ENCODE measurements around the gene HK1.

The HK1 gene

GRCh38 chr10:69334302-69335062 lies 56.2 kb downstream of the HK1 start:
- DNase-seq (ENCODE audit: low read depth) = no peak
- H3K4me3 ChIP-seq (ENCODE audit: low read depth, low read length) = no peak overlapping the region
- TF ChIP-seq, protein P1, sequence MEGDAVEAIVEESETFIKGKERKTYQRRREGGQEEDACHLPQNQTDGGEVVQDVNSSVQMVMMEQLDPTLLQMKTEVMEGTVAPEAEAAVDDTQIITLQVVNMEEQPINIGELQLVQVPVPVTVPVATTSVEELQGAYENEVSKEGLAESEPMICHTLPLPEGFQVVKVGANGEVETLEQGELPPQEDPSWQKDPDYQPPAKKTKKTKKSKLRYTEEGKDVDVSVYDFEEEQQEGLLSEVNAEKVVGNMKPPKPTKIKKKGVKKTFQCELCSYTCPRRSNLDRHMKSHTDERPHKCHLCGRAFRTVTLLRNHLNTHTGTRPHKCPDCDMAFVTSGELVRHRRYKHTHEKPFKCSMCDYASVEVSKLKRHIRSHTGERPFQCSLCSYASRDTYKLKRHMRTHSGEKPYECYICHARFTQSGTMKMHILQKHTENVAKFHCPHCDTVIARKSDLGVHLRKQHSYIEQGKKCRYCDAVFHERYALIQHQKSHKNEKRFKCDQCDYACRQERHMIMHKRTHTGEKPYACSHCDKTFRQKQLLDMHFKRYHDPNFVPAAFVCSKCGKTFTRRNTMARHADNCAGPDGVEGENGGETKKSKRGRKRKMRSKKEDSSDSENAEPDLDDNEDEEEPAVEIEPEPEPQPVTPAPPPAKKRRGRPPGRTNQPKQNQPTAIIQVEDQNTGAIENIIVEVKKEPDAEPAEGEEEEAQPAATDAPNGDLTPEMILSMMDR (conservative IDR thresholded peaks at IDR 0.05; ENCODE audit: low read depth, low read length) = no peak

DNA sequence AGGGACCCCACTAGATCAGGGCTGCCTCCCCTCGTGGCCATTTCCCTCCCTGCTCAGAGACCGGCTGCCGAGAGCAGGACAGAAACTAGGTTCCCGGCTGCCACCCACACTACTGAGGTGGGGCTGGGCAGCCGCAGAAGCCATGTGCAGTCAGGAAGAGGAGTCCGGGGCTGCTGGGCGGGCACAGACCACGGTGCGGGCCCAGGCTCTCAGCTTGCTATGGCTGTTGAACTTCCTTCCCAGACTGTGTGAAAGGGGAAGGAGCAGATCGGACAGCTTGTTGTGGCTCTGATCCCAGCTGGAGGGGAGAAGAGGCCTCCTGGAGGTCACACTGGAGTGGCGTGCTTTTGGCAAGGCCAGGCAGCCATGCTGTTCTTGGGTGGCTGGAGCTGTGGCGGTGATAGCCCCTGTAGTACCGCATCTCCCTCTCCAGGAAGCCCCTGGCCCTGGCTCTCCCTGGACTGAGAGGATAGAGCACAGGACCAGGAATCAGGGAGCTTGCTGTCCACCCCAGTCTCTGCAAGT lies 56.8 kb downstream of the HK1 start:
- peak; percentile 85 for DNase-seq (ENCODE audit: low read depth)
- H3K4me3 ChIP-seq (ENCODE audit: low read depth, low read length) = no peak overlapping the region
- TF ChIP-seq, protein P1 (conservative IDR thresholded peaks at IDR 0.05; ENCODE audit: low read depth, low read length) = no peak

DNA sequence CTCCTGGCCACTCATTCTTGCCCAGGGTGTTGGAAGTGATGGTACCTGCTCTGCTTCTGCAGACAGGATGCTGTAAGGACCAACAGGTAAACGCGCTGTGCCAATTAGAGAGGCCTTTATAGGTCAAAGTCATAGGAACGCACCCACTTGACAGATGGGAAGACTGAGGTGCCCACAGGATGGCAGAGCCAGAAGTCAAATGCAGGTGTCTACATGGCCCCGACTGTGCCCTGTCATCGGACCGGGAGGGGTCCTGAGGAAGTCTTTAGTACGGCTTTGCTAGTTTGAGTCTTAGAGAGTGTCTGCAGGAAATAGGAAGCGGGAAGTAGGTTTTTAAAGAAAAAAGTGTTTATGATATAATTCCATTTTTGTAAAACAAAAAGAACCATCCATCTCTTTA lies 57.3 kb downstream of the HK1 start:
- no peak for DNase-seq (ENCODE audit: low read depth)
- TF ChIP-seq, protein P1 (conservative IDR thresholded peaks at IDR 0.05; ENCODE audit: low read depth, low read length) = no peak
- H3K4me3 ChIP-seq (ENCODE audit: low read depth, low read length) = no peak overlapping the region

- TF ChIP-seq, protein P1 (conservative IDR thresholded peaks at IDR 0.05; ENCODE audit: low read depth, low read length) = no peak
- no peak overlapping the region for H3K4me3 ChIP-seq (ENCODE audit: low read depth, low read length)
- no peak for DNase-seq (ENCODE audit: low read depth)
Observed at GRCh38 chr10:69336952-69337295, 58.6 kb downstream of the HK1 start.

DNA sequence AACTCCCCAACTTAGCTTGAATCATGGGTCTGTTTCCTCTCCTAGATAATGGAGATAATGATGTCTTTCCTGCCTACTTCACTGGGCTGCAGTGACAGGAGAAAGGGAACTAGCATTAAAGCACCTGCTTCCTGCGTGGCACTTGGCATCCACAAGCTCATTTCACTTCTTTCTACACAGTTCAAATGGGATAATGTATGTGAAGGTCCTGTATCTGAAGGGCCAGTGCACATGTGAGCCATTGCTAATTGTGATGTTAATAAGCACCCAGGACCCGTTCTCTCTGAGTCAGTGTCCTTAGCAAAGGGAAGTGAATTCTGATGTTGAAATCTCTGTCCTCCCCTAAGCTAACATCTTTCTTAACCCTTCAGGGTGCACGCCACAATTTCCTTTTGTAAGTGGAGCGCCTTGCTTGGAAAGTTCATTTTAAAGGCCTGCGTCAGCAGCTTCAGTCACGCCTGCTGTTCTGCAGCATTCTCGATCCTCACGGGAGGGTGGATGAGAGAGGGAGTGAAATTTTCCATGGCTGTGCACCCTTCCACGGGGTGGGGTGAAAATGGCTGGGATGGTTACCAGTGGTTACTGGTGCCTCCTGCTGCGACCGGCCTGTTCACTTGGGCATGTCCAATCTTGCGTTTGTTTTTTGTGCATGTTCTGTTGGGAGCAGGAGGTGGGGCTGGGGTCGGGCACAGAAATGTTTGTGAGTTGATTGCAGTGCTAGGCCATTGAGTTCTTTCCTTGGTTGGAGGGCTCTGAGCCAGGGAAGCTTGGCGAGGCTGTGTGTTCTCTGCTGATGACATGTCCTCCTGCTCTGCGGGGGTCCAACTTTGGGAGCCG lies 59.2 kb downstream of the HK1 start:
- peak; percentile 98 for DNase-seq (ENCODE audit: low read depth)
- TF ChIP-seq, protein P1 (conservative IDR thresholded peaks at IDR 0.05; ENCODE audit: low read depth, low read length) = no peak
- H3K4me3 ChIP-seq (ENCODE audit: low read depth, low read length) = no peak overlapping the region

DNA sequence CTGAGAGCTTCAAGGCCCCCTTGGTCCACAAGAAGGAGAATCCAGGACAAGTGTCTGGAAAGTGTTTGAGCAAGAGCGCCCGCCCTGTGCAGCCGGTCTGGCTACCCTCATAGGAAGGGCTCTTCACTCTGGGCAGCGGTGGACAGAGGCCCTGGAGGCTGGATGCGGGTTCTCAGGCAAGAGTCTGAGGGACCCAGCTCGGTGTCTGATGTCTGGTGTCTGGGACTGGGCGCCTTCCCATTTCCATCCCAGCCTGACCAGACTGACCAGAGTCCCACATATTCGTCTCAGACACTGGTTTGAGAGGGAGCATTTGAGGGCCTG lies 59.8 kb downstream of the HK1 start:
- TF ChIP-seq, protein P1 (conservative IDR thresholded peaks at IDR 0.05; ENCODE audit: low read depth, low read length) = no peak
- no peak for DNase-seq (ENCODE audit: low read depth)
- no peak overlapping the region for H3K4me3 ChIP-seq (ENCODE audit: low read depth, low read length)

All from choroid plexus epithelial cell (primary cell).